ENCODE measurements around the gene MATCAP1. TPM values are rescaled to one million over a fixed set of nuclear protein-coding genes. Genes with fewer than 3 reads are reported as not detected.

Gene MATCAP1
- total and polyA plus RNA-seq, 2 of the 13 experiments (the other 11 are each of a cell fraction or from before 2014, with no cell fraction given) = 11.2 to 24.5 TPM

GRCh38 chr16:67164599-67165061 is 19.1 kb downstream of the MATCAP1 start, which contains the start of gene HSF4 (continued):
- TF ChIP-seq IRF9 (CRISPR knock-in tag; IDR thresholded peaks at IDR 0.05; ENCODE audit: borderline replicate concordance) (no peak), CHCHD3 (CRISPR knock-in tag; IDR thresholded peaks at IDR 0.05) (0 out of 2 replicates have a peak, but pooled peaks have one; percentile 21), ZBTB38 (CRISPR knock-in tag; IDR thresholded peaks at IDR 0.05) (peak; percentile 84), KLF13 (CRISPR knock-in tag; IDR thresholded peaks at IDR 0.05) (no peak), ZNF580 (CRISPR knock-in tag; IDR thresholded peaks at IDR 0.05; ENCODE audit: borderline replicate concordance, low read depth) (peak; percentile 82; the same call in 1 of the 2 replicates), RBFOX2 (IDR thresholded peaks at IDR 0.05; ENCODE audit: low read depth, low read length) (0 out of 2 replicates have a peak, but pooled peaks have one; percentile 35), TFDP1 (CRISPR knock-in tag; IDR thresholded peaks at IDR 0.05; ENCODE audit: borderline replicate concordance) (peak; percentile 96), ZBTB10 (CRISPR knock-in tag; IDR thresholded peaks at IDR 0.05; ENCODE audit: borderline replicate concordance) (peak; percentile 86; the same call in 1 of the 2 replicates), CENPX (CRISPR knock-in tag; IDR thresholded peaks at IDR 0.05) (0 out of 2 replicates have a peak, but pooled peaks have one; percentile 78), ZFX (CRISPR knock-in tag; IDR thresholded peaks at IDR 0.05; ENCODE audit: low read depth) (peak; percentile 85), SRY (CRISPR knock-in tag; IDR thresholded peaks at IDR 0.05) (peak; percentile 87; the same call in 1 of the 2 replicates), SP5 (CRISPR knock-in tag; IDR thresholded peaks at IDR 0.05; ENCODE audit: borderline replicate concordance, low read depth) (peak; percentile 100), KLF15 (CRISPR knock-in tag; IDR thresholded peaks at IDR 0.05; ENCODE audit: borderline replicate concordance) (no peak), MIER2 (CRISPR knock-in tag; IDR thresholded peaks at IDR 0.05) (peak; percentile 61; the same call in 1 of the 2 replicates), GABPB1 (CRISPR knock-in tag; IDR thresholded peaks at IDR 0.05) (peak; percentile 74), ASH2L (IDR thresholded peaks at IDR 0.05; ENCODE audit: insufficient read length, low read depth, low read length) (peak; percentile 19), ZBTB26 (CRISPR knock-in tag; IDR thresholded peaks at IDR 0.05; ENCODE audit: borderline replicate concordance) (0 out of 2 replicates have a peak, but pooled peaks have one; percentile 58), ELF1 (CRISPR knock-in tag; IDR thresholded peaks at IDR 0.05) (peak; percentile 27; the same call in 1 of the 2 replicates), ZNF256 (CRISPR knock-in tag; conservative IDR thresholded peaks at IDR 0.05) (0 out of 2 replicates have a peak, but pooled peaks have one; percentile 65), TOE1 (CRISPR knock-in tag; IDR thresholded peaks at IDR 0.05) (0 out of 2 replicates have a peak, but pooled peaks have one; percentile 53), ZNF614 (CRISPR knock-in tag; IDR thresholded peaks at IDR 0.05; ENCODE audit: borderline replicate concordance) (peak; percentile 65; the same call in 1 of the 2 replicates), ZC3H13 (CRISPR knock-in tag; IDR thresholded peaks at IDR 0.05) (peak; percentile 95), FOSL1 (CRISPR knock-in tag; IDR thresholded peaks at IDR 0.05; ENCODE audit: borderline replicate concordance) (no peak; the same call in 1 of the 2 replicates)

Measured in HepG2 (cell line).